Smooth muscle cell (in vitro differentiated cells): ENCODE measurements around the gene YARS2. TPM values are rescaled to one million over a fixed set of nuclear protein-coding genes. Genes with fewer than 3 reads are reported as not detected.
"Not testable (repeated sequence)": the region's sequence is repeated elsewhere in the genome, so short reads cannot be mapped to it uniquely, and the experiment has no call there.

ENCODE experiments used
- DNase-seq: peaks from one replicate; lab custom pipeline; 2025; ENCODE audit not compliant: unreplicated experiment; lab: John Stamatoyannopoulos, UW
- H2AFZ ChIP-seq: fragments of 200-600 bp; sonication (generic); 2 replicates; pipeline ENCODE4 v1.6.0; 2016; ENCODE audit warnings: antibody characterized with exemption, low read depth, mild to moderate bottlenecking
- H3F3A ChIP-seq: fragments of 200-600 bp; sonication (generic); 2 replicates; pipeline ENCODE4 v1.6.0; 2017; ENCODE audit warnings: antibody characterized with exemption, low read depth
- H3K27ac ChIP-seq: fragments of 200-600 bp; sonication (generic); 2 replicates; pipeline ENCODE4 v1.5.1; 2016; ENCODE audit warnings: low read depth, mild to moderate bottlenecking
- H3K27me3 ChIP-seq: fragments of 200-600 bp; sonication (generic); 2 replicates; pipeline ENCODE4 v1.6.1; 2016; ENCODE audit warnings: low read depth, mild to moderate bottlenecking
- H3K36me3 ChIP-seq: fragments of 200-600 bp; sonication (generic); 2 replicates; pipeline ENCODE4 v1.5.1; 2016; ENCODE audit warnings: low read depth
- H3K4me1 ChIP-seq: fragments of 200-600 bp; sonication (generic); 2 replicates; pipeline ENCODE4 v1.5.1; 2016; ENCODE audit warnings: low read depth
- H3K4me2 ChIP-seq: fragments of 200-600 bp; sonication (generic); 2 replicates; pipeline ENCODE4 v1.6.0; 2016; ENCODE audit warnings: mild to moderate bottlenecking
- H3K4me3 ChIP-seq: fragments of 200-600 bp; sonication (generic); 2 replicates; pipeline ENCODE4 v1.5.1; 2016; ENCODE audit warnings: mild to moderate bottlenecking
- H3K79me2 ChIP-seq: fragments of 200-600 bp; sonication (generic); 2 replicates; pipeline ENCODE4 v1.6.0; 2016; ENCODE audit warnings: low read depth, mild to moderate bottlenecking
- H3K9ac ChIP-seq: fragments of 200-600 bp; sonication (generic); 2 replicates; pipeline ENCODE4 v1.6.0; 2016; ENCODE audit warnings: low read depth
- H3K9me3 ChIP-seq: fragments of 200-600 bp; sonication (generic); replicated peaks from 2 replicates; pipeline ENCODE4 v1.5.1; 2016; ENCODE audit warnings: low read depth
- H4K20me1 ChIP-seq: fragments of 200-600 bp; sonication (generic); 2 replicates; pipeline ENCODE4 v1.6.0; 2016; ENCODE audit warnings: low read depth
- CTCF ChIP-seq: fragments of 200-600 bp; sonication (generic); IDR thresholded peaks from 2 replicates; pipeline ENCODE4 v1.5.1; 2017; ENCODE audit warnings: borderline replicate concordance, mild to moderate bottlenecking, antibody characterized with exemption; ENCODE audit not compliant: insufficient read depth, poor library complexity, severe bottlenecking
- WGBS: methylation state at CpG from one replicate; pipeline ENCODE4 v1.1.7; 2016; ENCODE audit warnings: low lambda C conversion rate; 5-methylcytosine and 5-hydroxymethylcytosine counted together
- polyA plus RNA-seq: library from polyadenylated mRNA; unstranded; fragments of >200 nt; fragmentation: Nextera tagmentation; extraction: Ambion mirVana; gene quantifications from 2 replicates; pipeline ENCODE4 v1.2.1, GENCODE V29; 2016
- total RNA-seq: library from RNA; depleted of rRNA; stranded (reverse); fragments of >200 nt; gene quantifications from 2 replicates; pipeline ENCODE4 v1.2.3, GENCODE V29; 2014

The YARS2 gene
- total and polyA plus RNA-seq, 2 experiments from 2014 or later = 25.9 to 32.6 TPM

DNA sequence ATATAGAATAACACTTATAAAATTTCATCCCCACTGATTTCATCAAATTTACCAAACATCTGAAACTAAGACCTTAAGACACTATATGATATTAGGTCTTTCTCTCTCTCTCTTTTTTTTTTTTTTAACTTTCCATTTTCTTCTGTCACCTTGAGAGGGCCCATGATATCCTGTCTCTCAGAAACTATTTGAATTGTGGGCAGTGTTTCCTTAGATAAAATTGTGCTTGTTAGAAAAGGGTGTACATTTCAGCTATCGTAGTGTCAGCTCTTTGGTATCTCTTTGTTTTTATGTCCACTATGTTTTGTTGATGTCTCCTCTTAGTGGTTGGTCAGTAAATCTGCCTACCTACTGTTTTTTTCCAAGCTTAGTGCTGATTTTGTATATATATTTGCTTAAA lies 52.8 kb downstream of the YARS2 start:
- peaks cover 36% of the 10 kb centered on the region for H4K20me1 ChIP-seq
- H3K79me2 ChIP-seq = peaks cover 32% of the 10 kb centered on the region
- no peak for TF ChIP-seq CTCF
- no peaks in the 10 kb centered on the region for H3K9me3 ChIP-seq
- no peaks in the 10 kb centered on the region for H3F3A ChIP-seq
- no peak for DNase-seq
- WGBS = 93% methylated on average over 1 of the region's 1 CpG
- H3K9ac ChIP-seq = no peak overlapping the region
- H3K4me1 ChIP-seq = no peaks in the 10 kb centered on the region
- H3K36me3 ChIP-seq = peaks cover 10% of the 10 kb centered on the region
- H2AFZ ChIP-seq = no peak overlapping the region
- H3K27ac ChIP-seq = no peak overlapping the region
- no peaks in the 10 kb centered on the region for H3K27me3 ChIP-seq
- H3K4me3 ChIP-seq = no peak overlapping the region
- no peak overlapping the region for H3K4me2 ChIP-seq

GRCh38 chr12:32702473-32702872 lies 53.2 kb downstream of the YARS2 start:
- Histone ChIP-seq H3K9ac (no peak overlapping the region), H3K9me3 (no peaks in the 10 kb centered on the region), H3K4me2 (no peak overlapping the region), H3F3A (no peaks in the 10 kb centered on the region), H3K79me2 (peaks cover 36% of the 10 kb centered on the region), H4K20me1 (peaks cover 37% of the 10 kb centered on the region), H2AFZ (no peak overlapping the region), H3K4me3 (no peak overlapping the region), H3K4me1 (no peaks in the 10 kb centered on the region), H3K27ac (no peak overlapping the region), H3K36me3 (peaks cover 10% of the 10 kb centered on the region), H3K27me3 (no peaks in the 10 kb centered on the region)
- no peak for TF ChIP-seq CTCF
- DNase-seq = no peak

- H3K9me3 ChIP-seq, DNase-seq, H3K4me3 ChIP-seq, H3K36me3 ChIP-seq, H2AFZ ChIP-seq, H3K27ac ChIP-seq, H3F3A ChIP-seq, H3K4me2 ChIP-seq, H3K27me3 ChIP-seq, H3K4me1 ChIP-seq, H3K9ac ChIP-seq: not testable (repeated sequence)
- H3K79me2 ChIP-seq = peaks cover 61% of the 10 kb centered on the region
- peaks cover 36% of the 10 kb centered on the region for H4K20me1 ChIP-seq
- 97% methylated on average over 8 of the region's 8 CpGs for whole genome bisulfite sequencing
Measured at GRCh38 chr12:32699437-32699836, 56.3 kb downstream of the YARS2 start.

- no peak for TF ChIP-seq CTCF
- no peaks in the 10 kb centered on the region for H3K27me3 ChIP-seq
- H3K4me3 ChIP-seq = no peak overlapping the region
- no peak overlapping the region for H3K27ac ChIP-seq
- H2AFZ ChIP-seq = no peak overlapping the region
- peaks cover 43% of the 10 kb centered on the region for H4K20me1 ChIP-seq
- WGBS = 73% methylated on average over 2 of the region's 2 CpGs
- H3K79me2 ChIP-seq = peaks cover 65% of the 10 kb centered on the region
- H3K36me3 ChIP-seq = peaks cover 4% of the 10 kb centered on the region
- H3K4me2 ChIP-seq = no peak overlapping the region
- no peaks in the 10 kb centered on the region for H3F3A ChIP-seq
- no peaks in the 10 kb centered on the region for H3K9me3 ChIP-seq
- no peaks in the 10 kb centered on the region for H3K4me1 ChIP-seq
- no peak overlapping the region for H3K9ac ChIP-seq
- DNase-seq = no peak
Measured at GRCh38 chr12:32698285-32698684, 57.4 kb downstream of the YARS2 start.
